SH-SY5Y (cell line): ENCODE measurements around the gene EGLN2.

Experiments
- GATA2 ChIP-seq: IDR thresholded peaks from 2 replicates; pipeline ENCODE4 v1.6.1; 2011; ENCODE audit warnings: mild to moderate bottlenecking, low read depth, low read length
- GATA3 ChIP-seq: IDR thresholded peaks from 2 replicates; pipeline ENCODE4 v1.6.1; 2011; ENCODE audit warnings: low read depth, mild to moderate bottlenecking, low read length, moderate library complexity

GRCh38 chr19:40800339-40800996, 1.5 kb downstream of the EGLN2 start:
- TF ChIP-seq GATA2 (no peak), GATA3 (no peak)
